ENCODE results near the gene ERBB4.

ERBB4 gene

GRCh38 chr2:211473116-211473515 is 1065.5 kb downstream of the ERBB4 start:
- H3K4me1 ChIP-seq (ENCODE audit: control insufficient read depth in 2 of 2, insufficient read depth in 1 of 2, low read depth in 1 of 2, low read length in 2 of 2), result peaks cover 0 to 11% of the 10 kb centered on the region in 2 donors
- no peak overlapping the region for H4K8ac ChIP-seq (ENCODE audit: low read depth, low read length)
- no peak overlapping the region for H3K18ac ChIP-seq (ENCODE audit: low read length)
- no peak overlapping the region for H3K14ac ChIP-seq (ENCODE audit: low read length)
- no peak overlapping the region for H2BK5ac ChIP-seq (ENCODE audit: low read length)
- H2AFZ ChIP-seq (ENCODE audit: low read length), result no peak overlapping the region
- no peak overlapping the region for H3K27ac ChIP-seq (replicated peaks; ENCODE audit: low read length)
- no peak overlapping the region for H4K91ac ChIP-seq (ENCODE audit: low read depth, low read length, poor library complexity)
- no peak overlapping the region for H3K4ac ChIP-seq (ENCODE audit: low read length)
- no peak for DNase-seq (ENCODE audit: low spot score)
- no peak overlapping the region for H3K4me3 ChIP-seq (ENCODE audit: low read length in 2 of 2)
- no peak overlapping the region for H3K23ac ChIP-seq (ENCODE audit: low read depth, low read length, poor library complexity)
- no peak overlapping the region for H2BK12ac ChIP-seq (ENCODE audit: low read length)
- no peak overlapping the region for H3K4me2 ChIP-seq (ENCODE audit: insufficient read depth, low read length, poor library complexity, severe bottlenecking)
- H3K79me1 ChIP-seq (ENCODE audit: low read depth, low read length), result no peaks in the 10 kb centered on the region
- no peaks in the 10 kb centered on the region for H3K9me3 ChIP-seq (replicated peaks in 1 of 2; ENCODE audit: control insufficient read depth in 2 of 2, insufficient read depth in 1 of 2, low read depth in 1 of 2, low read length in 2 of 2)
- no peak overlapping the region for H2BK15ac ChIP-seq (ENCODE audit: low read length)
- no peak overlapping the region for H2BK120ac ChIP-seq (ENCODE audit: low read depth, low read length)
- H3K27me3 ChIP-seq (ENCODE audit: control insufficient read depth in 3 of 3, insufficient read depth in 3 of 3, low read depth in 1 of 3, low read length in 3 of 3), result no peaks in the 10 kb centered on the region
- no peak overlapping the region for H3K9ac ChIP-seq (ENCODE audit: low read depth, low read length, poor library complexity)
- no peaks in the 10 kb centered on the region for H3K36me3 ChIP-seq (replicated peaks in 1 of 2; ENCODE audit: control insufficient read depth in 2 of 2, insufficient read depth in 2 of 2, low read length in 2 of 2)
- H2AK5ac ChIP-seq (ENCODE audit: low read depth, low read length), result no peak overlapping the region

GRCh38 chr2:211469664-211470059 is 1068.9 kb downstream of the ERBB4 start:
- Histone ChIP-seq H4K8ac (ENCODE audit: low read depth, low read length) (no peak overlapping the region), H3K9ac (ENCODE audit: low read depth, low read length, poor library complexity) (no peak overlapping the region), H3K79me1 (ENCODE audit: low read depth, low read length) (no peaks in the 10 kb centered on the region), H2AFZ (ENCODE audit: low read length) (no peak overlapping the region), H2AK5ac (ENCODE audit: low read depth, low read length) (no peak overlapping the region), H3K4me3 (ENCODE audit: low read length in 2 of 2) (no peak overlapping the region), H2BK15ac (ENCODE audit: low read length) (no peak overlapping the region), H3K4ac (ENCODE audit: low read length) (no peak overlapping the region), H2BK5ac (ENCODE audit: low read length) (no peak overlapping the region), H3K23ac (ENCODE audit: low read depth, low read length, poor library complexity) (no peak overlapping the region), H3K27me3 (ENCODE audit: control insufficient read depth in 3 of 3, insufficient read depth in 3 of 3, low read depth in 1 of 3, low read length in 3 of 3) (no peaks in the 10 kb centered on the region), H3K9me3 (replicated peaks in 1 of 2; ENCODE audit: control insufficient read depth in 2 of 2, insufficient read depth in 1 of 2, low read depth in 1 of 2, low read length in 2 of 2) (no peaks in the 10 kb centered on the region), H3K4me2 (ENCODE audit: insufficient read depth, low read length, poor library complexity, severe bottlenecking) (no peak overlapping the region), H3K18ac (ENCODE audit: low read length) (no peak overlapping the region), H3K27ac (replicated peaks; ENCODE audit: low read length) (no peak overlapping the region), H2BK120ac (ENCODE audit: low read depth, low read length) (no peak overlapping the region), H3K14ac (ENCODE audit: low read length) (no peak overlapping the region), H3K4me1 (ENCODE audit: control insufficient read depth in 2 of 2, insufficient read depth in 1 of 2, low read depth in 1 of 2, low read length in 2 of 2) (peaks cover 0 to 21% of the 10 kb centered on the region in 2 donors), H2BK12ac (ENCODE audit: low read length) (no peak overlapping the region), H3K36me3 (replicated peaks in 1 of 2; ENCODE audit: control insufficient read depth in 2 of 2, insufficient read depth in 2 of 2, low read length in 2 of 2) (no peaks in the 10 kb centered on the region), H4K91ac (ENCODE audit: low read depth, low read length, poor library complexity) (no peak overlapping the region)
- no peak for DNase-seq (ENCODE audit: low spot score)
- WGBS, 2 donors (ENCODE audit: extremely low coverage in 2 of 2, insufficient read length in 2 of 2, insufficient replicate concordance in 1 of 2), result no CpG with 5 or more reads among the region's 3 CpGs

GRCh38 chr2:211468877-211469663 is 1069.5 kb downstream of the ERBB4 start:
- Histone ChIP-seq H3K79me1 (ENCODE audit: low read depth, low read length) (no peaks in the 10 kb centered on the region), H3K23ac (ENCODE audit: low read depth, low read length, poor library complexity) (no peak overlapping the region), H4K91ac (ENCODE audit: low read depth, low read length, poor library complexity) (no peak overlapping the region), H3K9me3 (replicated peaks in 1 of 2; ENCODE audit: control insufficient read depth in 2 of 2, insufficient read depth in 1 of 2, low read depth in 1 of 2, low read length in 2 of 2) (no peaks in the 10 kb centered on the region), H3K4ac (ENCODE audit: low read length) (no peak overlapping the region), H3K4me3 (ENCODE audit: low read length in 2 of 2) (no peak overlapping the region), H3K9ac (ENCODE audit: low read depth, low read length, poor library complexity) (no peak overlapping the region), H3K36me3 (replicated peaks in 1 of 2; ENCODE audit: control insufficient read depth in 2 of 2, insufficient read depth in 2 of 2, low read length in 2 of 2) (no peaks in the 10 kb centered on the region), H2BK120ac (ENCODE audit: low read depth, low read length) (no peak overlapping the region), H3K27me3 (ENCODE audit: control insufficient read depth in 3 of 3, insufficient read depth in 3 of 3, low read depth in 1 of 3, low read length in 3 of 3) (no peaks in the 10 kb centered on the region), H2AFZ (ENCODE audit: low read length) (peak overlapping the region; percentile 66), H3K14ac (ENCODE audit: low read length) (no peak overlapping the region), H3K4me2 (ENCODE audit: insufficient read depth, low read length, poor library complexity, severe bottlenecking) (no peak overlapping the region), H3K4me1 (ENCODE audit: control insufficient read depth in 2 of 2, insufficient read depth in 1 of 2, low read depth in 1 of 2, low read length in 2 of 2) (peaks cover 0 to 21% of the 10 kb centered on the region in 2 donors), H4K8ac (ENCODE audit: low read depth, low read length) (no peak overlapping the region), H2AK5ac (ENCODE audit: low read depth, low read length) (no peak overlapping the region), H2BK12ac (ENCODE audit: low read length) (no peak overlapping the region), H3K27ac (replicated peaks; ENCODE audit: low read length) (no peak overlapping the region), H2BK15ac (ENCODE audit: low read length) (no peak overlapping the region), H2BK5ac (ENCODE audit: low read length) (no peak overlapping the region), H3K18ac (ENCODE audit: low read length) (no peak overlapping the region)
- peak; percentile 21 for DNase-seq (ENCODE audit: low spot score)
- WGBS, 2 donors (ENCODE audit: extremely low coverage in 2 of 2, insufficient read length in 2 of 2, insufficient replicate concordance in 1 of 2), result no CpG with 5 or more reads among the region's 4 CpGs

- H3K4ac ChIP-seq (ENCODE audit: low read length), result no peak overlapping the region
- no peaks in the 10 kb centered on the region for H3K36me3 ChIP-seq (replicated peaks in 1 of 2; ENCODE audit: control insufficient read depth in 2 of 2, insufficient read depth in 2 of 2, low read length in 2 of 2)
- H2BK5ac ChIP-seq (ENCODE audit: low read length), result no peak overlapping the region
- no peak overlapping the region for H4K91ac ChIP-seq (ENCODE audit: low read depth, low read length, poor library complexity)
- no peaks in the 10 kb centered on the region for H3K9me3 ChIP-seq (replicated peaks in 1 of 2; ENCODE audit: control insufficient read depth in 2 of 2, insufficient read depth in 1 of 2, low read depth in 1 of 2, low read length in 2 of 2)
- H3K18ac ChIP-seq (ENCODE audit: low read length), result no peak overlapping the region
- peaks cover 0 to 21% of the 10 kb centered on the region in 2 donors for H3K4me1 ChIP-seq (ENCODE audit: control insufficient read depth in 2 of 2, insufficient read depth in 1 of 2, low read depth in 1 of 2, low read length in 2 of 2)
- no peak overlapping the region for H2BK120ac ChIP-seq (ENCODE audit: low read depth, low read length)
- H3K4me2 ChIP-seq (ENCODE audit: insufficient read depth, low read length, poor library complexity, severe bottlenecking), result no peak overlapping the region
- no peak overlapping the region for H3K27ac ChIP-seq (replicated peaks; ENCODE audit: low read length)
- no peaks in the 10 kb centered on the region for H3K27me3 ChIP-seq (ENCODE audit: control insufficient read depth in 3 of 3, insufficient read depth in 3 of 3, low read depth in 1 of 3, low read length in 3 of 3)
- no peak overlapping the region for H2AK5ac ChIP-seq (ENCODE audit: low read depth, low read length)
- H3K79me1 ChIP-seq (ENCODE audit: low read depth, low read length), result no peaks in the 10 kb centered on the region
- peak overlapping the region; percentile 66 for H2AFZ ChIP-seq (ENCODE audit: low read length)
- WGBS, 2 donors (ENCODE audit: extremely low coverage in 2 of 2, insufficient read length in 2 of 2, insufficient replicate concordance in 1 of 2), result no CpG with 5 or more reads among the region's 4 CpGs
- H2BK15ac ChIP-seq (ENCODE audit: low read length), result no peak overlapping the region
- no peak overlapping the region for H3K9ac ChIP-seq (ENCODE audit: low read depth, low read length, poor library complexity)
- no peak overlapping the region for H3K14ac ChIP-seq (ENCODE audit: low read length)
- H3K23ac ChIP-seq (ENCODE audit: low read depth, low read length, poor library complexity), result no peak overlapping the region
- no peak for DNase-seq (ENCODE audit: low spot score)
- H3K4me3 ChIP-seq (ENCODE audit: low read length in 2 of 2), result no peak overlapping the region
- no peak overlapping the region for H2BK12ac ChIP-seq (ENCODE audit: low read length)
- H4K8ac ChIP-seq (ENCODE audit: low read depth, low read length), result no peak overlapping the region
These were observed 1070.4 kb downstream of the ERBB4 start for GRCh38 chr2:211468217-211468616.

Measured in neuronal stem cell (in vitro differentiated cells).